Thyroid gland (tissue), 4 donors: Measurements from ENCODE around the gene RNF7.

Experiments
- CTCF ChIP-seq, 6 experiments: fragments of 200-600 bp in 3 of 6; fragments of 450-650 bp in 3 of 6; sonication (generic) in 3 of 6; IDR thresholded peaks; one replicate each; pipeline ENCODE4 v1.5.1; 2016 to 2019; ENCODE audit warnings: antibody characterized with exemption in 6 of 6, mild to moderate bottlenecking in 2 of 6, inconsistent platforms in 1 of 6, moderate library complexity in 1 of 6
- POLR2A ChIP-seq, 2 donors: fragments of 450-650 bp; IDR thresholded peaks; one replicate each; pipeline ENCODE4 v1.6.1; 2017; ENCODE audit warnings: antibody characterized with exemption in 2 of 2, mild to moderate bottlenecking in 2 of 2, moderate library complexity in 1 of 2

GRCh38 chr3:141767066-141767465 is 29.0 kb downstream of the RNF7 start:
- TF ChIP-seq CTCF (IDR thresholded peaks at IDR 0.05), result no peak
- no peak for TF ChIP-seq POLR2A (IDR thresholded peaks at IDR 0.05)
